HUES64 (cell line): ENCODE measurements around the gene SYNJ1.
"Not testable (repeated sequence)": the region's sequence is repeated elsewhere in the genome, so short reads cannot be mapped to it uniquely, and the experiment has no call there.

Source experiments
- H3K27ac ChIP-seq: 2 replicates; pipeline ENCODE4 v1.7.0; 2013; ENCODE audit warnings: low read depth, low read length, inconsistent platforms
- H3K27me3 ChIP-seq: 2 replicates; pipeline ENCODE4 v1.6.1; 2013; ENCODE audit warnings: mild to moderate bottlenecking, low read length; ENCODE audit not compliant: insufficient read depth
- H3K36me3 ChIP-seq: 2 replicates; pipeline ENCODE4 v1.6.1; 2013; ENCODE audit warnings: mild to moderate bottlenecking, low read length; ENCODE audit not compliant: insufficient read depth
- H3K4me1 ChIP-seq: 2 replicates; pipeline ENCODE4 v1.6.1; 2013; ENCODE audit warnings: mild to moderate bottlenecking, low read length, moderate library complexity; ENCODE audit not compliant: insufficient read depth
- H3K4me3 ChIP-seq: 2 replicates; pipeline ENCODE4 v1.5.1; 2013; ENCODE audit warnings: mild to moderate bottlenecking, low read length, moderate library complexity
- H3K9ac ChIP-seq: 2 replicates; pipeline ENCODE4 v1.6.1; 2013; ENCODE audit warnings: mild to moderate bottlenecking, low read depth, low read length
- H3K9me3 ChIP-seq: 2 replicates; pipeline ENCODE4 v1.6.1; 2013; ENCODE audit warnings: low read depth, low read length; ENCODE audit not compliant: insufficient read depth
- WGBS: fragments of 150-250, 120-280 bp; methylation state at CpG from one replicate; pipeline ENCODE4 v1.1.7; 2013; ENCODE audit warnings: missing lambda C conversion rate; 5-methylcytosine and 5-hydroxymethylcytosine counted together

The SYNJ1 gene

GRCh38 chr21:32693581-32693980 is 34.2 kb downstream of the SYNJ1 start:
- Histone ChIP-seq H3K9me3 (no peaks in the 10 kb centered on the region), H3K27ac (no peak overlapping the region), H3K4me1 (no peaks in the 10 kb centered on the region), H3K36me3 (no peaks in the 10 kb centered on the region), H3K9ac (no peak overlapping the region), H3K4me3 (no peak overlapping the region), H3K27me3 (no peaks in the 10 kb centered on the region)

GRCh38 chr21:32690085-32690484 is 37.7 kb downstream of the SYNJ1 start:
- H3K9me3 ChIP-seq, result no peaks in the 10 kb centered on the region
- 37% methylated on average over 2 of the region's 3 CpGs for WGBS
- no peak overlapping the region for H3K4me3 ChIP-seq
- H3K4me1 ChIP-seq, result no peaks in the 10 kb centered on the region
- no peak overlapping the region for H3K9ac ChIP-seq
- no peaks in the 10 kb centered on the region for H3K27me3 ChIP-seq
- H3K27ac ChIP-seq, result no peak overlapping the region
- H3K36me3 ChIP-seq, result no peaks in the 10 kb centered on the region

GRCh38 chr21:32687643-32688345 is 40.0 kb downstream of the SYNJ1 start:
- H3K4me3 ChIP-seq, result no peak overlapping the region
- peaks cover 4% of the 10 kb centered on the region; the same call in 1 of the 2 replicates for H3K4me1 ChIP-seq
- no peaks in the 10 kb centered on the region for H3K36me3 ChIP-seq
- H3K9me3 ChIP-seq, result no peaks in the 10 kb centered on the region
- WGBS, result 98% methylated on average over 3 of the region's 4 CpGs
- H3K27ac ChIP-seq, result no peak overlapping the region
- no peak overlapping the region for H3K9ac ChIP-seq
- no peaks in the 10 kb centered on the region for H3K27me3 ChIP-seq

GRCh38 chr21:32682696-32683474 is 44.9 kb downstream of the SYNJ1 start:
- no peak overlapping the region for H3K27ac ChIP-seq
- H3K9me3 ChIP-seq, result no peaks in the 10 kb centered on the region
- WGBS, result 73% methylated on average over 2 of the region's 3 CpGs
- H3K4me3 ChIP-seq, result no peak overlapping the region
- H3K9ac ChIP-seq, result no peak overlapping the region
- H3K4me1 ChIP-seq, result peaks cover 13% of the 10 kb centered on the region
- no peaks in the 10 kb centered on the region for H3K27me3 ChIP-seq
- H3K36me3 ChIP-seq, result no peaks in the 10 kb centered on the region

- Histone ChIP-seq H3K4me1 (no peaks in the 10 kb centered on the region), H3K9me3 (no peaks in the 10 kb centered on the region), H3K36me3 (no peaks in the 10 kb centered on the region), H3K4me3 (no peak overlapping the region), H3K9ac (no peak overlapping the region), H3K27ac (no peak overlapping the region), H3K27me3 (no peaks in the 10 kb centered on the region)
- WGBS, result 85% methylated on average over 2 of the region's 2 CpGs
Observed at GRCh38 chr21:32674731-32675130, 53.1 kb downstream of the SYNJ1 start.

GRCh38 chr21:32674038-32674437 is 53.8 kb downstream of the SYNJ1 start:
- no peak overlapping the region for H3K27ac ChIP-seq
- no peaks in the 10 kb centered on the region for H3K9me3 ChIP-seq
- 94% methylated on average over 1 of the region's 1 CpG for WGBS
- no peak overlapping the region for H3K9ac ChIP-seq
- no peak overlapping the region for H3K4me3 ChIP-seq
- H3K36me3 ChIP-seq, result no peaks in the 10 kb centered on the region
- H3K4me1 ChIP-seq, result no peaks in the 10 kb centered on the region
- H3K27me3 ChIP-seq, result no peaks in the 10 kb centered on the region

GRCh38 chr21:32666258-32666657 is 61.6 kb downstream of the SYNJ1 start:
- Histone ChIP-seq H3K9ac (no peak overlapping the region), H3K27ac (no peak overlapping the region; the same call in 1 of the 2 replicates), H3K4me1 (no peaks in the 10 kb centered on the region), H3K9me3 (peaks cover 13% of the 10 kb centered on the region), H3K36me3 (peaks cover 18% of the 10 kb centered on the region), H3K4me3 (no peak overlapping the region), H3K27me3 (no peaks in the 10 kb centered on the region)
- WGBS, result 88% methylated on average over 1 of the region's 1 CpG

- Histone ChIP-seq H3K36me3 (peaks cover 18% of the 10 kb centered on the region), H3K9me3 (peaks cover 13% of the 10 kb centered on the region)
- not testable (repeated sequence) for H3K27me3 ChIP-seq, H3K4me1 ChIP-seq, H3K27ac ChIP-seq, H3K9ac ChIP-seq, H3K4me3 ChIP-seq
- 100% methylated on average over 1 of the region's 2 CpGs for WGBS
Observed at GRCh38 chr21:32664095-32664494, 63.7 kb downstream of the SYNJ1 start.

- not testable (repeated sequence) for H3K9ac ChIP-seq, H3K4me1 ChIP-seq, H3K27me3 ChIP-seq, H3K4me3 ChIP-seq, H3K27ac ChIP-seq
- peaks cover 26% of the 10 kb centered on the region for H3K9me3 ChIP-seq
- peaks cover 18% of the 10 kb centered on the region for H3K36me3 ChIP-seq
- 97% methylated on average over 10 of the region's 10 CpGs for WGBS
Observed at GRCh38 chr21:32661981-32662380, 65.8 kb downstream of the SYNJ1 start.

GRCh38 chr21:32661026-32661782 is 66.6 kb downstream of the SYNJ1 start:
- H3K27ac ChIP-seq, H3K4me1 ChIP-seq, H3K4me3 ChIP-seq, H3K27me3 ChIP-seq, H3K9ac ChIP-seq: not testable (repeated sequence)
- peaks cover 18% of the 10 kb centered on the region for H3K36me3 ChIP-seq
- 95% methylated on average over 13 of the region's 13 CpGs for WGBS
- peaks cover 26% of the 10 kb centered on the region for H3K9me3 ChIP-seq

GRCh38 chr21:32658524-32658923 is 69.3 kb downstream of the SYNJ1 start:
- no peaks in the 10 kb centered on the region for H3K36me3 ChIP-seq
- WGBS, result 97% methylated on average over 9 of the region's 9 CpGs
- H3K9me3 ChIP-seq, result peaks cover 13% of the 10 kb centered on the region
- no peaks in the 10 kb centered on the region for H3K27me3 ChIP-seq
- no peaks in the 10 kb centered on the region for H3K4me1 ChIP-seq
- H3K9ac ChIP-seq, result no peak overlapping the region
- no peak overlapping the region for H3K27ac ChIP-seq
- no peak overlapping the region for H3K4me3 ChIP-seq
